DMS153 (cell line): Measurements from ENCODE around the gene NKTR.
"Not testable (repeated sequence)": the region's sequence is repeated elsewhere in the genome, so short reads cannot be mapped to it uniquely, and the experiment has no call there.

Source experiments
- DNase-seq: peaks from one replicate; lab custom pipeline; 2025; lab: John Stamatoyannopoulos, UW

Gene NKTR

GRCh38 chr3:42595682-42596081 is 4.8 kb upstream of the NKTR start:
- no peak for DNase-seq

GRCh38 chr3:42597098-42597497 is 3.4 kb upstream of the NKTR start:
- DNase-seq, result not testable (repeated sequence)

- peak; percentile 1 for DNase-seq
Measured at GRCh38 chr3:42600958-42601675, 631 bp downstream of the NKTR start.

GRCh38 chr3:42601896-42602581 is 1.6 kb downstream of the NKTR start:
- no peak for DNase-seq

- no peak for DNase-seq
Measured at GRCh38 chr3:42602961-42603360, 2.5 kb downstream of the NKTR start.

GRCh38 chr3:42605546-42606173 is 5.2 kb downstream of the NKTR start:
- DNase-seq, result no peak

- no peak for DNase-seq
Measured at GRCh38 chr3:42608581-42608980, 8.1 kb downstream of the NKTR start.

- no peak for DNase-seq
Measured at GRCh38 chr3:42610976-42611375, 10.5 kb downstream of the NKTR start.

- DNase-seq, result no peak
Measured at GRCh38 chr3:42612217-42612616, 11.7 kb downstream of the NKTR start.

- no peak for DNase-seq
Measured at GRCh38 chr3:42612928-42613327, 12.4 kb downstream of the NKTR start.

GRCh38 chr3:42613462-42613861 is 13.0 kb downstream of the NKTR start:
- no peak for DNase-seq

GRCh38 chr3:42631620-42632019 is 31.1 kb downstream of the NKTR start:
- no peak for DNase-seq

- no peak for DNase-seq
Measured at GRCh38 chr3:42632146-42632545, 31.7 kb downstream of the NKTR start.

- no peak for DNase-seq
Measured at GRCh38 chr3:42633544-42633943, 33.1 kb downstream of the NKTR start.

GRCh38 chr3:42635111-42635510 is 34.6 kb downstream of the NKTR start:
- DNase-seq, result no peak

GRCh38 chr3:42637001-42637400 is 36.5 kb downstream of the NKTR start:
- no peak for DNase-seq

- no peak for DNase-seq
Measured at GRCh38 chr3:42638339-42638842, 37.9 kb downstream of the NKTR start.

- DNase-seq, result no peak
Measured at GRCh38 chr3:42639192-42639591, 38.7 kb downstream of the NKTR start.

- no peak for DNase-seq
Measured at GRCh38 chr3:42640129-42640528, 39.6 kb downstream of the NKTR start.

- DNase-seq, result no peak
Measured at GRCh38 chr3:42640771-42641370, 40.4 kb downstream of the NKTR start.

GRCh38 chr3:42647821-42648459 is 47.5 kb downstream of the NKTR start:
- no peak for DNase-seq

- DNase-seq, result no peak
Measured at GRCh38 chr3:42649006-42649405, 48.5 kb downstream of the NKTR start.
